ENCODE data around the gene CCDC91.

- TF ChIP-seq CTCF (IDR thresholded peaks at IDR 0.05) (no peak), ZFP36 (IDR thresholded peaks at IDR 0.05; ENCODE audit: borderline replicate concordance, partially characterized antibody) (no peak), FOSL2 (IDR thresholded peaks at IDR 0.05) (no peak), FOSL2 (CRISPR knock-in tag; IDR thresholded peaks at IDR 0.05) (no peak), JUNB (IDR thresholded peaks at IDR 0.05) (no peak), BHLHE40 (IDR thresholded peaks at IDR 0.05; ENCODE audit: low read depth, low read length) (no peak), REST (IDR thresholded peaks at IDR 0.05) (no peak), TP53 (CRISPR knock-in tag; IDR thresholded peaks at IDR 0.05) (no peak)
Measured at GRCh38 chr12:28498850-28499249, 308.6 kb downstream of the CCDC91 start.

Measured in A549 (cell line).